Astrocyte (in vitro differentiated cells and primary cell): ENCODE results near the gene PEX11A. TPM values are rescaled to one million over a fixed set of nuclear protein-coding genes. Genes with fewer than 3 reads are reported as not detected.

Experiments
- DNase-seq: peaks from one replicate; pipeline ENCODE4 v3.0.0-alpha.2; 2010; ENCODE audit warnings: low read depth
- FAIRE-seq: peaks from 2 replicates; lab custom pipeline; 2011; peaks lifted over from hg19 to GRCh38; lab: Jason Lieb, UNC
- H2AFZ ChIP-seq: 2 replicates; pipeline ENCODE4 v1.6.0; 2012; ENCODE audit warnings: low read depth, low read length, inconsistent platforms
- H3K27ac ChIP-seq: 2 replicates; pipeline ENCODE4 v1.5.1; 2011; ENCODE audit warnings: low read depth, low read length, inconsistent platforms
- H3K27me3 ChIP-seq: 2 replicates; pipeline ENCODE4 v1.6.0; 2011; ENCODE audit warnings: low read length, inconsistent platforms; ENCODE audit not compliant: insufficient read depth
- H3K36me3 ChIP-seq: 2 replicates; pipeline ENCODE4 v1.5.1; 2011; ENCODE audit warnings: low read length, inconsistent platforms; ENCODE audit not compliant: insufficient read depth
- H3K4me1 ChIP-seq: 2 replicates; pipeline ENCODE4 v1.5.1; 2011; ENCODE audit warnings: low read length, inconsistent platforms; ENCODE audit not compliant: insufficient read depth
- H3K4me2 ChIP-seq: 2 replicates; pipeline ENCODE4 v1.6.0; 2012; ENCODE audit warnings: low read length, inconsistent platforms
- H3K4me3 ChIP-seq: 2 replicates; pipeline ENCODE4 v1.5.1; 2011; ENCODE audit warnings: low read depth, mild to moderate bottlenecking, low read length, inconsistent platforms; ENCODE audit not compliant: insufficient read depth
- H3K79me2 ChIP-seq: 2 replicates; pipeline ENCODE4 v1.6.0; 2012; ENCODE audit warnings: mild to moderate bottlenecking, low read length, inconsistent platforms; ENCODE audit not compliant: insufficient read depth
- H3K9ac ChIP-seq: 2 replicates; pipeline ENCODE4 v1.6.0; 2012; ENCODE audit warnings: mild to moderate bottlenecking, low read length, inconsistent platforms
- H3K9me3 ChIP-seq: 2 replicates; pipeline ENCODE4 v1.5.1; 2012; ENCODE audit warnings: low read depth, mild to moderate bottlenecking, low read length, inconsistent platforms; ENCODE audit not compliant: insufficient read depth
- H4K20me1 ChIP-seq: 2 replicates; pipeline ENCODE4 v1.6.0; 2012; ENCODE audit warnings: low read length, inconsistent platforms; ENCODE audit not compliant: insufficient read depth
- H3K27ac Mint-ChIP-seq: one replicate; pipeline ENCODE4 v1.8.0; 2021; ENCODE audit warnings: mild to moderate bottlenecking, mixed read lengths; ENCODE audit not compliant: unreplicated experiment
- H3K27me3 Mint-ChIP-seq: one replicate; pipeline ENCODE4 v1.8.0; 2021; ENCODE audit warnings: low read depth, mixed read lengths; ENCODE audit not compliant: unreplicated experiment
- H3K36me3 Mint-ChIP-seq: one replicate; pipeline ENCODE4 v1.8.0; 2021; ENCODE audit warnings: low read depth, mixed read lengths; ENCODE audit not compliant: unreplicated experiment
- H3K4me1 Mint-ChIP-seq: one replicate; pipeline ENCODE4 v1.8.0; 2021; ENCODE audit warnings: low read depth, mixed read lengths; ENCODE audit not compliant: unreplicated experiment
- H3K4me3 Mint-ChIP-seq: one replicate; pipeline ENCODE4 v1.8.0; 2021; ENCODE audit warnings: mild to moderate bottlenecking, moderate library complexity, mixed read lengths; ENCODE audit not compliant: unreplicated experiment
- H3K9me3 Mint-ChIP-seq: one replicate; pipeline ENCODE4 v1.8.0; 2021; ENCODE audit warnings: mild to moderate bottlenecking, mixed read lengths; ENCODE audit not compliant: unreplicated experiment
- CTCF ChIP-seq: IDR thresholded peaks from 2 replicates; pipeline ENCODE4 v1.5.1; 2011; ENCODE audit warnings: low read depth, mild to moderate bottlenecking, inconsistent platforms, low read length, moderate library complexity; ENCODE audit not compliant: insufficient read depth
- EZH2 ChIP-seq: IDR thresholded peaks from 2 replicates; pipeline ENCODE4 v1.6.1; 2012; ENCODE audit warnings: mild to moderate bottlenecking, low read length, inconsistent platforms; ENCODE audit not compliant: insufficient read depth
- total RNA-seq: library from RNA; stranded (reverse); gene quantifications from 2 replicates; pipeline ENCODE4 v1.2.1, GENCODE V29; 2021

PEX11A gene
- total RNA-seq, 1 donor from 2014 or later, result 2.1 TPM

- Mint-ChIP-seq H3K27me3 (peaks cover 24% of the 10 kb centered on the region), H3K9me3 (peaks cover 7% of the 10 kb centered on the region)
Measured at GRCh38 chr15:89669309-89669865, 21.2 kb downstream of the PEX11A start.

GRCh38 chr15:89668171-89668570 lies 22.4 kb downstream of the PEX11A start:
- peaks cover 5% of the 10 kb centered on the region for H3K9me3 Mint-ChIP-seq
- no peak for DNase-seq
- Histone ChIP-seq H3K27ac (no peak overlapping the region), H3K4me1 (peaks cover 10% of the 10 kb centered on the region), H3K79me2 (no peaks in the 10 kb centered on the region), H3K9ac (no peak overlapping the region), H2AFZ (no peak overlapping the region), H3K4me2 (no peak overlapping the region), H3K9me3 (no peaks in the 10 kb centered on the region), H3K4me3 (no peak overlapping the region), H3K36me3 (no peaks in the 10 kb centered on the region), H4K20me1 (no peaks in the 10 kb centered on the region), H3K27me3 (peaks cover 3% of the 10 kb centered on the region)
- no peak for TF ChIP-seq CTCF
- TF ChIP-seq EZH2, result no peak
- H3K27ac Mint-ChIP-seq, result no peak overlapping the region
- H3K36me3 Mint-ChIP-seq, result peaks cover 1% of the 10 kb centered on the region
- no peak for FAIRE-seq
- no peak overlapping the region for H3K4me3 Mint-ChIP-seq
- peaks cover 7% of the 10 kb centered on the region for H3K4me1 Mint-ChIP-seq
- H3K27me3 Mint-ChIP-seq, result peaks cover 21% of the 10 kb centered on the region

More at GRCh38 chr15:89669309-89669865, 21.2 kb downstream of the PEX11A start:
- Mint-ChIP-seq H3K27ac (no peak overlapping the region), H3K4me3 (no peak overlapping the region), H3K4me1 (peaks cover 7% of the 10 kb centered on the region), H3K36me3 (peaks cover 1% of the 10 kb centered on the region)
- FAIRE-seq, result no peak
- no peak for TF ChIP-seq CTCF
- no peak for TF ChIP-seq EZH2
- Histone ChIP-seq H4K20me1 (no peaks in the 10 kb centered on the region), H3K36me3 (no peaks in the 10 kb centered on the region), H2AFZ (no peak overlapping the region), H3K79me2 (no peaks in the 10 kb centered on the region), H3K4me2 (no peak overlapping the region), H3K4me1 (peaks cover 7% of the 10 kb centered on the region), H3K4me3 (no peak overlapping the region), H3K9me3 (no peaks in the 10 kb centered on the region), H3K27me3 (peaks cover 3% of the 10 kb centered on the region), H3K27ac (no peak overlapping the region), H3K9ac (no peak overlapping the region)
- DNase-seq, result no peak

- Mint-ChIP-seq H3K4me1 (peaks cover 9% of the 10 kb centered on the region), H3K9me3 (peaks cover 5% of the 10 kb centered on the region), H3K27ac (no peak overlapping the region), H3K36me3 (peaks cover 1% of the 10 kb centered on the region), H3K27me3 (peaks cover 18% of the 10 kb centered on the region), H3K4me3 (no peak overlapping the region)
- no peak overlapping the region for H3K27ac ChIP-seq
- no peaks in the 10 kb centered on the region for H3K9me3 ChIP-seq
- peaks cover 3% of the 10 kb centered on the region for H3K27me3 ChIP-seq
- no peak overlapping the region for H2AFZ ChIP-seq
- H3K36me3 ChIP-seq, result no peaks in the 10 kb centered on the region
- no peak for FAIRE-seq
- H3K79me2 ChIP-seq, result no peaks in the 10 kb centered on the region
- H4K20me1 ChIP-seq, result no peaks in the 10 kb centered on the region
- DNase-seq, result no peak
- H3K4me2 ChIP-seq, result no peak overlapping the region
- no peak for TF ChIP-seq EZH2
- TF ChIP-seq CTCF, result no peak
- peaks cover 15% of the 10 kb centered on the region for H3K4me1 ChIP-seq
- H3K9ac ChIP-seq, result no peak overlapping the region
- H3K4me3 ChIP-seq, result no peak overlapping the region
Measured at GRCh38 chr15:89667706-89667960, 22.9 kb downstream of the PEX11A start.
